HepG2 (cell line): ENCODE results near the gene TGFB2. TPM values are rescaled to one million over a fixed set of nuclear protein-coding genes. Genes with fewer than 3 reads are reported as not detected.

ENCODE experiments used
- ATAC-seq: fragments of 200-7000 bp; cut with Tn5 transposase; 3 replicates; pipeline ENCODE4 v1.9.1; 2020; ENCODE audit warnings: mild to moderate bottlenecking, moderate library complexity
- BruUV-seq: library from RNA; stranded (reverse); fragments of 400-500 nt; replicated peaks from 2 replicates; lab custom pipeline; 2021; lab: Mats Ljungman, UMichigan
- CTCF ChIA-PET: fragments of 300-600 bp; formaldehyde crosslinking; extraction: SDS; loops from one replicate; lab custom pipeline; 2021; ENCODE audit warnings: low total read pairs, inconsistent platforms, low intra/inter-chr PET ratio; lab: Yijun Ruan, JAX
- POLR2A ChIA-PET: fragments of 350-600 bp; sonication (Branson Sonifier 250); formaldehyde crosslinking; loops from one replicate; lab custom pipeline; 2020; ENCODE audit warnings: antibody characterized with exemption, inconsistent platforms; lab: Yijun Ruan, JAX
- DNase-seq: peaks from one replicate; pipeline ENCODE4 v3.0.0-alpha.2; 2015; ENCODE audit warnings: low spot score
- FAIRE-seq: peaks from 3 replicates; lab custom pipeline; 2011; peaks lifted over from hg19 to GRCh38; lab: Jason Lieb, UNC
- H2AFZ ChIP-seq: one replicate; pipeline ENCODE4 v1.6.1; 2011; ENCODE audit warnings: low read length, inconsistent platforms
- H3K27ac ChIP-seq: fragments of 300-600 bp; 3 replicates; pipeline ENCODE4 v1.8.0; 2011; ENCODE audit warnings: mixed run types, mild to moderate bottlenecking, mixed read lengths, low read length, inconsistent platforms; ENCODE audit not compliant: insufficient read depth; ENCODE audit errors: extremely low read length
- H3K27me3 ChIP-seq, 2 experiments: fragments of 200-600 bp in 1 of 2; 2 replicates in 1 of 2; 3 replicates in 1 of 2; pipeline versions ENCODE4 v1.6.0 to v1.8.0; 2011; ENCODE audit warnings: low read length in 2 of 2, mild to moderate bottlenecking in 2 of 2, moderate library complexity in 2 of 2, inconsistent platforms in 1 of 2; ENCODE audit not compliant: insufficient read depth in 2 of 2, control insufficient read depth in 1 of 2
- H3K36me3 ChIP-seq, 2 experiments: fragments of 200-600 bp in 1 of 2; replicated peaks in 1 of 2; 2 replicates in 1 of 2; 3 replicates in 1 of 2; pipeline versions ENCODE4 v1.5.1 to v1.8.0; 2011; ENCODE audit warnings: low read length in 2 of 2, inconsistent platforms in 1 of 2; ENCODE audit not compliant: insufficient read depth in 2 of 2, control insufficient read depth in 1 of 2
- H3K4me1 ChIP-seq: 2 replicates; pipeline ENCODE4 v1.5.1; 2012; ENCODE audit warnings: low read length, inconsistent platforms; ENCODE audit not compliant: insufficient read depth
- H3K4me2 ChIP-seq: 2 replicates; pipeline ENCODE4 v1.6.0; 2011; ENCODE audit warnings: low read depth, low read length, inconsistent platforms
- H3K4me3 ChIP-seq, 3 experiments: fragments of 200-600 bp in 1 of 3; sonication (generic), shearing (Covaris generic) in 1 of 3; replicated peaks in 1 of 3; 2 replicates each; pipeline ENCODE4 v1.5.1; 2011 to 2016; ENCODE audit warnings: low read length in 3 of 3, inconsistent platforms in 2 of 3, low read depth in 2 of 3, mild to moderate bottlenecking in 2 of 3, control low read depth in 1 of 3, mixed read lengths in 1 of 3; ENCODE audit not compliant: insufficient read depth in 1 of 3
- H3K79me2 ChIP-seq: one replicate; pipeline ENCODE4 v1.6.1; 2011; ENCODE audit warnings: low read length, inconsistent platforms; ENCODE audit not compliant: insufficient read depth
- H3K9ac ChIP-seq: 2 replicates; pipeline ENCODE4 v1.6.0; 2011; ENCODE audit warnings: mild to moderate bottlenecking, low read depth, low read length, inconsistent platforms; ENCODE audit not compliant: insufficient read depth
- H3K9me3 ChIP-seq: 2 replicates; pipeline ENCODE4 v1.5.1; 2012; ENCODE audit warnings: mild to moderate bottlenecking, low read length
- H4K20me1 ChIP-seq: 2 replicates; pipeline ENCODE4 v1.6.0; 2011; ENCODE audit warnings: inconsistent platforms, mild to moderate bottlenecking, low read length, moderate library complexity; ENCODE audit not compliant: insufficient read depth
- DNMT3B ChIP-seq: conservative IDR thresholded peaks from 2 replicates; pipeline ENCODE4 v1.6.1; 2016; ENCODE audit warnings: missing biosample characterization, control low read depth
- LRRFIP1 ChIP-seq: sonication (generic); formaldehyde crosslinking; conservative IDR thresholded peaks from 2 replicates; pipeline ENCODE4 v1.4.0; 2020; ENCODE audit warnings: missing genetic modification reagents
- MIER3 ChIP-seq: IDR thresholded peaks from 2 replicates; pipeline ENCODE4 v1.6.1; 2016; ENCODE audit warnings: missing compliant biosample characterization, borderline replicate concordance
- NR1H2 ChIP-seq: sonication (generic); formaldehyde crosslinking; IDR thresholded peaks from 2 replicates; pipeline ENCODE4 v1.8.1; 2022; ENCODE audit warnings: low read depth, missing genetic modification reagents, borderline replicate concordance
- PCBP1 ChIP-seq: fragments of 200-400 bp; formaldehyde crosslinking; IDR thresholded peaks from 2 replicates; pipeline ENCODE4 v1.6.1; 2017; ENCODE audit warnings: mild to moderate bottlenecking, low read depth, low read length, borderline replicate concordance
- TFDP2 ChIP-seq: sonication (generic); formaldehyde crosslinking; IDR thresholded peaks from 2 replicates; pipeline ENCODE4 v1.4.0; 2020; ENCODE audit warnings: missing genetic modification reagents
- ZBTB2 ChIP-seq: sonication (generic); formaldehyde crosslinking; IDR thresholded peaks from 2 replicates; pipeline ENCODE4 v1.8.0; 2022; ENCODE audit warnings: low read depth, missing genetic modification reagents
- ZNF10 ChIP-seq: sonication (generic); formaldehyde crosslinking; IDR thresholded peaks from 2 replicates; pipeline ENCODE4 v1.4.0; 2020; ENCODE audit warnings: mild to moderate bottlenecking, low read depth, missing genetic modification reagents, borderline replicate concordance
- ZNF235 ChIP-seq: sonication (generic); formaldehyde crosslinking; IDR thresholded peaks from 2 replicates; pipeline ENCODE4 v1.8.1; 2023; ENCODE audit warnings: mild to moderate bottlenecking, missing genetic modification reagents, borderline replicate concordance
- ZNF570 ChIP-seq: sonication (generic); formaldehyde crosslinking; IDR thresholded peaks from 2 replicates; pipeline ENCODE4 v1.4.0; 2020; ENCODE audit warnings: mild to moderate bottlenecking, missing genetic modification reagents, borderline replicate concordance
- ZNF576 ChIP-seq: sonication (generic); formaldehyde crosslinking; IDR thresholded peaks from 2 replicates; pipeline ENCODE4 v1.4.0; 2020; ENCODE audit warnings: mild to moderate bottlenecking, missing genetic modification reagents
- WGBS: methylation state at CpG from one replicate; pipeline ENCODE4 v1.1.6; 2017; ENCODE audit warnings: low lambda C conversion rate; 5-methylcytosine and 5-hydroxymethylcytosine counted together
- in situ Hi-C: cut with HindIII; loops from 2 replicates; pipeline ENCODE4 v1.10.0; 2017; ENCODE audit warnings: low pct_unique_long_range_greater_than_20kb; ENCODE audit not compliant: extremely low pct_ligation_motif_present
- intact Hi-C: fragments of 100-400 bp; cut with micrococcal nuclease; formaldehyde crosslinking; loops from one replicate; pipeline ENCODE4 v1.10.0; 2022; ENCODE audit not compliant: unreplicated experiment
- polyA plus RNA-seq, 8 experiments: library from polyadenylated mRNA; depleted of rRNA in 3 of 8; stranded (reverse) in 7 of 8; unstranded in 1 of 8; fragments of >200 nt; fragmentation: Illumina TruSeq in 4 of 8; extraction: Trizol in 4 of 8; gene quantifications; 2 replicates each; pipeline versions ENCODE4 v1.2.1 to v1.2.3, GENCODE V29; 2011 to 2016; ENCODE audit warnings: low read depth in 4 of 8, missing spikeins in 1 of 8, mixed read lengths in 1 of 8; ENCODE audit not compliant: insufficient read depth in 1 of 8
- total RNA-seq, 5 experiments: library from RNA; depleted of rRNA; stranded (reverse); fragments of >200 nt; fragmentation: Illumina TruSeq; extraction: Trizol; gene quantifications; 2 replicates each; pipeline ENCODE4 v1.2.3, GENCODE V29; 2016; ENCODE audit warnings: low read depth in 1 of 5

TGFB2 gene
- total and polyA plus RNA-seq, 2 of the 13 experiments (the other 11 are each of a cell fraction or from before 2014, with no cell fraction given), result 0.07 TPM; not detected in 1

- Histone ChIP-seq H3K4me2 (no peak overlapping the region), H3K27ac (no peak overlapping the region), H3K36me3 (no peaks in the 10 kb centered on the region), H3K4me1 (peaks cover 57% of the 10 kb centered on the region), H2AFZ (no peak overlapping the region), H3K9ac (no peak overlapping the region), H3K9me3 (no peaks in the 10 kb centered on the region), H3K79me2 (no peaks in the 10 kb centered on the region), H3K4me3 (no peak overlapping the region), H3K27me3 (no peaks in the 10 kb centered on the region), H4K20me1 (no peaks in the 10 kb centered on the region)
- CTCF ChIA-PET, result no interaction called here
- intact Hi-C loops (no loop called here), in situ Hi-C loops (loop anchor here (25.0 kb wide), 1 partner anchor 947 kb away; no protein-coding TSS in a partner anchor)
- POLR2A ChIA-PET, result no interaction called here
- no peak for DNase-seq
- TF ChIP-seq MIER3 (CRISPR knock-in tag) (no peak), ZNF570 (CRISPR knock-in tag) (no peak), NR1H2 (CRISPR knock-in tag) (no peak), ZNF10 (CRISPR knock-in tag) (no peak), PCBP1 (no peak), ZNF235 (CRISPR knock-in tag) (no peak), TFDP2 (CRISPR knock-in tag) (no peak), DNMT3B (CRISPR knock-in tag) (no peak), LRRFIP1 (CRISPR knock-in tag) (no peak), ZNF576 (CRISPR knock-in tag) (no peak), ZBTB2 (CRISPR knock-in tag) (no peak)
- ATAC-seq, result no peak
- BruUV-seq, result no TSS peak
- 91% methylated on average over 13 of the region's 15 CpGs for WGBS
- no peak for FAIRE-seq
Observed at GRCh38 chr1:218365226-218365999, 20.3 kb downstream of the TGFB2 start.
